Gastrocnemius medialis (tissue), 4 donors: ENCODE results near the gene ACHE.
"Not testable (repeated sequence)": the region's sequence is repeated elsewhere in the genome, so short reads cannot be mapped to it uniquely, and the experiment has no call there.

Experiments
- CTCF ChIP-seq, 5 experiments: fragments of 450-650 bp in 3 of 5; fragments of 200-600 bp in 2 of 5; sonication (generic) in 2 of 5; IDR thresholded peaks in 4 of 5; conservative IDR thresholded peaks in 1 of 5; 1 replicate in 4 of 5; 2 replicates in 1 of 5; pipeline ENCODE4 v1.5.1; 2016 to 2019; ENCODE audit warnings: antibody characterized with exemption in 5 of 5, mild to moderate bottlenecking in 3 of 5, moderate library complexity in 3 of 5
- POLR2A ChIP-seq, 2 donors: fragments of 450-650 bp; IDR thresholded peaks; one replicate each; pipeline ENCODE4 v1.6.1; 2017; ENCODE audit warnings: antibody characterized with exemption in 2 of 2, mild to moderate bottlenecking in 2 of 2, moderate library complexity in 2 of 2

GRCh38 chr7:100936167-100936566 lies 40.5 kb upstream of the ACHE start:
- TF ChIP-seq CTCF (IDR thresholded peaks at IDR 0.05 in 4 of 5, conservative IDR thresholded peaks at IDR 0.05 in 1 of 5); POLR2A (IDR thresholded peaks at IDR 0.05): not testable (repeated sequence)
